IMR-90 (cell line): ENCODE data around the gene SGO1. TPM values are rescaled to one million over a fixed set of nuclear protein-coding genes. Genes with fewer than 3 reads are reported as not detected.

Source experiments
- ATAC-seq: fragments of 200-7000 bp; cut with Tn5 transposase; 2 replicates; pipeline ENCODE4 v1.9.1; 2020; ENCODE audit warnings: low read depth, mild to moderate bottlenecking, moderate library complexity
- BruUV-seq: library from RNA; stranded (reverse); fragments of 400-500 nt; replicated peaks from 2 replicates; lab custom pipeline; 2021; lab: Mats Ljungman, UMichigan
- CTCF ChIA-PET: fragments of 300-600 bp; formaldehyde crosslinking; extraction: SDS; loops from one replicate; lab custom pipeline; 2021; ENCODE audit warnings: antibody characterized with exemption; lab: Yijun Ruan, JAX
- POLR2A ChIA-PET: fragments of 300-600 bp; sonication (Branson Sonifier 250); formaldehyde crosslinking; loops from one replicate; lab custom pipeline; 2022; ENCODE audit warnings: antibody characterized with exemption; ENCODE audit not compliant: unreplicated experiment; lab: Charles Lee
- DNase-seq: peaks from one replicate; pipeline ENCODE4 v3.0.0; 2013
- H2AFZ ChIP-seq: replicated peaks from 2 replicates; pipeline ENCODE3; 2013; ENCODE audit warnings: low read length, mild to moderate bottlenecking; ENCODE audit not compliant: poor library complexity
- H2AK5ac ChIP-seq: 2 replicates; pipeline ENCODE4 v1.6.1; 2013; ENCODE audit warnings: low read depth, low read length, inconsistent platforms
- H2AK9ac ChIP-seq: replicated peaks from 2 replicates; pipeline ENCODE3; 2013; ENCODE audit warnings: mild to moderate bottlenecking, low read depth, low read length, moderate library complexity; ENCODE audit not compliant: poor library complexity
- H2BK120ac ChIP-seq: 2 replicates; pipeline ENCODE4 v1.6.1; 2013; ENCODE audit warnings: low read depth, low read length, inconsistent platforms
- H2BK15ac ChIP-seq: 3 replicates; pipeline ENCODE4 v1.6.1; 2013; ENCODE audit warnings: low read depth, low read length, inconsistent platforms
- H2BK20ac ChIP-seq: 2 replicates; pipeline ENCODE4 v1.6.1; 2013; ENCODE audit warnings: low read depth, mild to moderate bottlenecking, inconsistent platforms, low read length, moderate library complexity
- H2BK5ac ChIP-seq: 2 replicates; pipeline ENCODE4 v1.6.1; 2013; ENCODE audit warnings: mild to moderate bottlenecking, low read depth, low read length, inconsistent platforms; ENCODE audit not compliant: poor library complexity, severe bottlenecking
- H3K14ac ChIP-seq: replicated peaks from 2 replicates; pipeline ENCODE4 v1.6.1; 2013; ENCODE audit warnings: low read depth, low read length, inconsistent platforms
- H3K18ac ChIP-seq: 2 replicates; pipeline ENCODE4 v1.6.1; 2013; ENCODE audit warnings: low read depth, low read length, control low read depth
- H3K23ac ChIP-seq: 2 replicates; pipeline ENCODE4 v1.6.1; 2013; ENCODE audit warnings: low read depth, low read length, inconsistent platforms
- H3K27ac ChIP-seq: 2 replicates; pipeline ENCODE4 v1.5.1; 2013; ENCODE audit warnings: mild to moderate bottlenecking, control low read depth, low read length; ENCODE audit not compliant: insufficient read depth
- H3K27me3 ChIP-seq: 2 replicates; pipeline ENCODE4 v1.6.1; 2013; ENCODE audit warnings: low read length; ENCODE audit not compliant: control insufficient read depth, insufficient read depth
- H3K36me3 ChIP-seq: 2 replicates; pipeline ENCODE4 v1.6.1; 2013; ENCODE audit warnings: low read length, mixed read lengths; ENCODE audit not compliant: control insufficient read depth, insufficient read depth
- H3K4ac ChIP-seq: 2 replicates; pipeline ENCODE4 v1.6.1; 2013; ENCODE audit warnings: low read depth, low read length, inconsistent platforms
- H3K4me1 ChIP-seq: 2 replicates; pipeline ENCODE4 v1.6.1; 2013; ENCODE audit warnings: low read length, mixed read lengths; ENCODE audit not compliant: control insufficient read depth, insufficient read depth
- H3K4me2 ChIP-seq: 2 replicates; pipeline ENCODE4 v1.6.1; 2013; ENCODE audit warnings: low read depth, mild to moderate bottlenecking, control low read depth, low read length, moderate library complexity
- H3K4me3 ChIP-seq: 2 replicates; pipeline ENCODE4 v1.5.1; 2013; ENCODE audit warnings: low read depth, mild to moderate bottlenecking, control low read depth, low read length, moderate library complexity; ENCODE audit not compliant: insufficient read depth
- H3K56ac ChIP-seq: 2 replicates; pipeline ENCODE4 v1.6.1; 2013; ENCODE audit warnings: low read length, inconsistent platforms; ENCODE audit not compliant: insufficient read depth; ENCODE audit errors: extremely low read depth
- H3K79me1 ChIP-seq, 2 experiments: 2 replicates each; pipeline ENCODE4 v1.6.1; 2013; ENCODE audit warnings: low read length in 2 of 2, inconsistent platforms in 1 of 2, low read depth in 1 of 2
- H3K9ac ChIP-seq: 2 replicates; pipeline ENCODE4 v1.6.1; 2013; ENCODE audit warnings: low read depth, low read length, control low read depth
- H3K9me1 ChIP-seq: 2 replicates; pipeline ENCODE4 v1.6.1; 2013; ENCODE audit warnings: low read length, inconsistent platforms; ENCODE audit not compliant: insufficient read depth
- H3K9me3 ChIP-seq: 2 replicates; pipeline ENCODE4 v1.6.1; 2013; ENCODE audit warnings: low read length; ENCODE audit not compliant: control insufficient read depth, insufficient read depth
- H4K20me1 ChIP-seq: 2 replicates; pipeline ENCODE4 v1.6.1; 2013; ENCODE audit warnings: low read length, inconsistent platforms; ENCODE audit not compliant: insufficient read depth
- H4K5ac ChIP-seq: 2 replicates; pipeline ENCODE4 v1.6.1; 2013; ENCODE audit warnings: mild to moderate bottlenecking, low read depth, low read length, control low read depth
- H4K8ac ChIP-seq, 2 experiments: 2 replicates each; pipeline ENCODE4 v1.6.1; 2013; ENCODE audit warnings: low read depth in 2 of 2, low read length in 2 of 2, control low read depth in 1 of 2, inconsistent platforms in 1 of 2
- H4K91ac ChIP-seq: 2 replicates; pipeline ENCODE4 v1.6.1; 2013; ENCODE audit warnings: low read depth, low read length, inconsistent platforms; ENCODE audit not compliant: insufficient read depth
- CEBPB ChIP-seq: IDR thresholded peaks from 2 replicates; pipeline ENCODE4 v1.6.1; 2012; ENCODE audit warnings: low read depth, low read length, improper control_type of control experiment
- FOS ChIP-seq: fragments of 150-350 bp; IDR thresholded peaks from 2 replicates; pipeline ENCODE4 v1.6.1; 2016; ENCODE audit warnings: low read depth, low read length
- MAFK ChIP-seq: IDR thresholded peaks from 2 replicates; pipeline ENCODE4 v1.6.1; 2012; ENCODE audit warnings: low read depth, low read length, improper control_type of control experiment
- MAZ ChIP-seq: IDR thresholded peaks from 2 replicates; pipeline ENCODE4 v1.6.1; 2012; ENCODE audit warnings: low read depth, mild to moderate bottlenecking, low read length, improper control_type of control experiment, moderate library complexity, borderline replicate concordance
- WGBS, 2 experiments: methylation state at CpG; one replicate each; pipeline versions ENCODE4 v1.1.5 to v1.1.7; 2013; ENCODE audit warnings: missing lambda C conversion rate in 2 of 2; ENCODE audit not compliant: insufficient read length in 1 of 2; ENCODE audit errors: extremely low coverage in 2 of 2; 5-methylcytosine and 5-hydroxymethylcytosine counted together
- dilution Hi-C: fragments of 300-500 bp; cut with HindIII; formaldehyde crosslinking; loops from one replicate; pipeline ENCODE4 v1.14.3; 2018; ENCODE audit warnings: low sequenced_read_pairs; ENCODE audit not compliant: unreplicated experiment
- in situ Hi-C: fragments of 300-500 bp; cut with MboI; formaldehyde crosslinking; loops from 3 replicates; pipeline ENCODE4 v1.14.3; 2019; ENCODE audit warnings: low sequenced_read_pairs, inconsistent platforms, mixed read lengths
- intact Hi-C: fragments of 100-400 bp; cut with micrococcal nuclease; formaldehyde crosslinking; loops from 2 replicates; pipeline ENCODE4 v1.10.0; 2022
- polyA plus RNA-seq, 3 experiments: library from polyadenylated mRNA; depleted of rRNA; stranded (reverse); fragments of >200 nt; gene quantifications; 2 replicates each; pipeline ENCODE4 v1.2.3, GENCODE V29; 2012; ENCODE audit warnings: low replicate concordance in 1 of 3
- total RNA-seq: library from RNA; depleted of rRNA; stranded (reverse); fragments of >200 nt; gene quantifications from 2 replicates; pipeline ENCODE4 v1.2.3, GENCODE V29; 2012
- TF ChIP-seq, protein P1 (sequence below): fragments of 150-350 bp; IDR thresholded peaks from 2 replicates; pipeline ENCODE4 v1.6.1; 2016; ENCODE audit warnings: low read depth, mild to moderate bottlenecking, low read length, moderate library complexity, borderline replicate concordance

SGO1 gene
- total and polyA plus RNA-seq, 2 of the 4 experiments (the other 2 are of a cell fraction): 3.2 to 5.2 TPM

DNA sequence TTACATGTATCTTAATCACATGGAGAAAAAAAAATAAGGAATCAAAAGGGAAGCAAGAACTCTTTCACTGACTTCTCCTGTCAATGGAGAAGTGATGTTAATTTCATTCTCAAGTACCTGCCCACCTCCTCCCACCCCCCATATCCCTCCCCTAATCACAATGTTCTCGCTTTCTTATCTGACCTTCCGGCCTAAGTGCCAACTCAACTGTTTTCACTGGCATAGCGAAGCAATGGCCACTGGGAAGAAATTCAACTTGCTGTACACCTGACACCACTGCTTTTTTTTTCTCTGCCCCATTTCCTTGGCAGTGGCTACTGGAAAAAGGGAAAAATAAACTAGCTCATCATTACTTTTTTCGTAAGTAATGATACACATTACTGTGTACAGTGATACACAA, 3.8 kb downstream of the SGO1 start:
- Histone ChIP-seq H3K4ac (no peak overlapping the region), H4K91ac (no peak overlapping the region), H3K18ac (no peak overlapping the region), H2BK20ac (no peak overlapping the region), H2BK120ac (no peak overlapping the region), H3K14ac (no peak overlapping the region), H3K27ac (no peak overlapping the region), H2BK15ac (no peak overlapping the region), H3K4me1 (no peaks in the 10 kb centered on the region), H4K8ac (no peak overlapping the region), H2AK9ac (no peak overlapping the region), H3K79me1 (peaks cover 0 to 6% of the 10 kb centered on the region in 2 experiments; a peak in 1 of 4 replicates), H2AK5ac (no peak overlapping the region), H2AFZ (no peak overlapping the region), H3K23ac (no peak overlapping the region), H2BK5ac (no peak overlapping the region), H3K9ac (no peak overlapping the region), H3K9me3 (no peaks in the 10 kb centered on the region), H4K5ac (no peak overlapping the region), H3K9me1 (no peaks in the 10 kb centered on the region), H3K4me2 (no peak overlapping the region), H4K20me1 (no peaks in the 10 kb centered on the region), H3K56ac (no peak overlapping the region), H3K4me3 (no peak overlapping the region), H3K27me3 (no peaks in the 10 kb centered on the region), H3K36me3 (0 out of 2 replicates have a peak, but pooled peaks cover 2% of the 10 kb centered on the region)
- POLR2A ChIA-PET: no interaction called here
- ATAC-seq: no peak
- dilution Hi-C loops (no loop called here), intact Hi-C loops (no loop called here), in situ Hi-C loops (loop anchor here (10.0 kb wide), 1 partner anchor 237 kb away; the partner anchor contains the start of gene RAB5A)
- no peak for DNase-seq
- WGBS, 2 experiments: 100% methylated on average over 3 of the region's 4 CpGs; no CpG with 5 or more reads in 1 of the 2 experiments
- TF ChIP-seq CEBPB (no peak), MAFK (no peak), MAZ (no peak), FOS (no peak)
- TF ChIP-seq, protein P1, sequence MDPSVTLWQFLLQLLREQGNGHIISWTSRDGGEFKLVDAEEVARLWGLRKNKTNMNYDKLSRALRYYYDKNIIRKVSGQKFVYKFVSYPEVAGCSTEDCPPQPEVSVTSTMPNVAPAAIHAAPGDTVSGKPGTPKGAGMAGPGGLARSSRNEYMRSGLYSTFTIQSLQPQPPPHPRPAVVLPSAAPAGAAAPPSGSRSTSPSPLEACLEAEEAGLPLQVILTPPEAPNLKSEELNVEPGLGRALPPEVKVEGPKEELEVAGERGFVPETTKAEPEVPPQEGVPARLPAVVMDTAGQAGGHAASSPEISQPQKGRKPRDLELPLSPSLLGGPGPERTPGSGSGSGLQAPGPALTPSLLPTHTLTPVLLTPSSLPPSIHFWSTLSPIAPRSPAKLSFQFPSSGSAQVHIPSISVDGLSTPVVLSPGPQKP: no peak
- CTCF ChIA-PET: no interaction called here
- no TSS peak for BruUV-seq
